T-helper 1 cell treated with Interleukin-12 subunit alpha and Interleukin-12 subunit beta and Interleukin-4 antibody, amounts not matched to agents 30 μg/mL and 1 μg/mL, for 36 hours (primary cell): ENCODE results near the gene SPATA21.
"Not testable (repeated sequence)": the region's sequence is repeated elsewhere in the genome, so short reads cannot be mapped to it uniquely, and the experiment has no call there.

Experiments used
- H3K27ac Mint-ChIP-seq: one replicate; pipeline ENCODE4 v1.8.0; 2021; ENCODE audit warnings: mild to moderate bottlenecking, mixed read lengths
- H3K27me3 Mint-ChIP-seq: one replicate; pipeline ENCODE4 v1.8.0; 2021; ENCODE audit warnings: low read depth, mixed read lengths
- H3K36me3 Mint-ChIP-seq: one replicate; pipeline ENCODE4 v1.8.0; 2021; ENCODE audit warnings: low read depth, mixed read lengths
- H3K4me1 Mint-ChIP-seq: one replicate; pipeline ENCODE4 v1.8.0; 2021; ENCODE audit warnings: low read depth, mixed read lengths
- H3K4me3 Mint-ChIP-seq: one replicate; pipeline ENCODE4 v1.8.0; 2021; ENCODE audit warnings: mild to moderate bottlenecking, moderate library complexity, mixed read lengths
- H3K9me3 Mint-ChIP-seq: one replicate; pipeline ENCODE4 v1.8.0; 2021; ENCODE audit warnings: mixed read lengths

Gene SPATA21

GRCh38 chr1:16462773-16463330, 25.6 kb upstream of the SPATA21 start:
- Mint-ChIP-seq H3K9me3 (no peaks in the 10 kb centered on the region), H3K27me3 (no peaks in the 10 kb centered on the region), H3K27ac (no peak overlapping the region), H3K4me3 (no peak overlapping the region), H3K36me3 (peaks cover 56% of the 10 kb centered on the region), H3K4me1 (peaks cover 5% of the 10 kb centered on the region)

- H3K27ac Mint-ChIP-seq = no peak overlapping the region
- H3K4me1 Mint-ChIP-seq = peaks cover 5% of the 10 kb centered on the region
- H3K27me3 Mint-ChIP-seq = no peaks in the 10 kb centered on the region
- no peak overlapping the region for H3K4me3 Mint-ChIP-seq
- no peaks in the 10 kb centered on the region for H3K9me3 Mint-ChIP-seq
- H3K36me3 Mint-ChIP-seq = peaks cover 46% of the 10 kb centered on the region
Measured at GRCh38 chr1:16461681-16462080, 24.5 kb upstream of the SPATA21 start.

- Mint-ChIP-seq H3K4me1 (peaks cover 5% of the 10 kb centered on the region), H3K4me3 (no peak overlapping the region), H3K27ac (no peak overlapping the region), H3K9me3 (no peaks in the 10 kb centered on the region), H3K27me3 (no peaks in the 10 kb centered on the region), H3K36me3 (peaks cover 50% of the 10 kb centered on the region)
Measured at GRCh38 chr1:16459352-16459925, 22.2 kb upstream of the SPATA21 start.

DNA sequence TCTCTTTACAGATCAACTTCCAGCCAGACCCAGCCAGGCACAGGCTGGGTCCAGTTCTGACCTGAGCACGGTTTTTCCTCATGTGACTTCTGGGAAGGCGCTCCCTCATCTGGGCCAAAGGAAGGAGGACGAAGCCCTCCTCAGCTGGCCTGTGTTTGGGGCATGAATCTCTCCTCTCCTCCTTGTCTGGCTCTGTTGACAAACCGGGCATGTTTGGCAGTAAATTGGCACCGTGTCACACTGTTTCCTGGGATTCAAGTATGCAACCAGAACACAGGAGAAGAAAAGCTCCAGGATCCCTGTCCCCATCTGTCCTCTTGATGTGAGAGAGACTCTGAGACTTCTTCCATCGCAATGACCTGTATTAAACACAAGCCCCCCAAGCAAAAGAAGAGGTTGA, 21.6 kb upstream of the SPATA21 start:
- no peaks in the 10 kb centered on the region for H3K9me3 Mint-ChIP-seq
- peaks cover 50% of the 10 kb centered on the region for H3K36me3 Mint-ChIP-seq
- no peaks in the 10 kb centered on the region for H3K27me3 Mint-ChIP-seq
- H3K4me1 Mint-ChIP-seq = peaks cover 5% of the 10 kb centered on the region
- no peak overlapping the region for H3K4me3 Mint-ChIP-seq
- no peak overlapping the region for H3K27ac Mint-ChIP-seq

DNA sequence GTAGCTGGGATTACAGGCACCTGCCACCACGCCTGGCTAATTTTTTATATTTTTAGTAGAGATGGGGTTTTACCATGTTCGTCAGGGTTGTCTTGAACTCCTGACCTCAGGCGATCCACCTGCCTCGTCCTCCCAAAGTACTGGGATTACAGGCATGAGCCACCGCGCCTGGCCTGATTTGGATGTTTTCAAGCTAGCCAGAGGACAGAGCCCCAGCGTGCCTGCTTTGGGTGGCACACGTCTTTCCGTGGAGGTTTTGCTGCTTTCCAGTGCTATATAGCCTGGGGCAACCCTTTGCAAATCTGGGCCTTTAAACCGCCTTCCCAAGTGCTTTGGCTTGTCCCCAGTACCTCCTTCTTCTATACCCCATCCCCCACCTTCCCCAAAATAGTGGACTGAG, 18.9 kb upstream of the SPATA21 start:
- H3K9me3 Mint-ChIP-seq, H3K4me3 Mint-ChIP-seq, H3K4me1 Mint-ChIP-seq, H3K27ac Mint-ChIP-seq, H3K27me3 Mint-ChIP-seq: not testable (repeated sequence)
- peaks cover 48% of the 10 kb centered on the region for H3K36me3 Mint-ChIP-seq

GRCh38 chr1:16454909-16455308, 17.7 kb upstream of the SPATA21 start:
- not testable (repeated sequence) for H3K4me3 Mint-ChIP-seq, H3K27ac Mint-ChIP-seq, H3K27me3 Mint-ChIP-seq, H3K4me1 Mint-ChIP-seq, H3K9me3 Mint-ChIP-seq
- peaks cover 45% of the 10 kb centered on the region for H3K36me3 Mint-ChIP-seq

GRCh38 chr1:16451841-16452528, 14.8 kb upstream of the SPATA21 start:
- H3K27ac Mint-ChIP-seq = no peak overlapping the region
- H3K4me3 Mint-ChIP-seq = no peak overlapping the region
- H3K9me3 Mint-ChIP-seq = no peaks in the 10 kb centered on the region
- H3K36me3 Mint-ChIP-seq = peaks cover 58% of the 10 kb centered on the region
- H3K4me1 Mint-ChIP-seq = peaks cover 22% of the 10 kb centered on the region
- H3K27me3 Mint-ChIP-seq = no peaks in the 10 kb centered on the region

GRCh38 chr1:16450863-16451481, 13.7 kb upstream of the SPATA21 start:
- Mint-ChIP-seq H3K4me3 (no peak overlapping the region), H3K27ac (no peak overlapping the region), H3K9me3 (no peaks in the 10 kb centered on the region), H3K27me3 (no peaks in the 10 kb centered on the region), H3K4me1 (peaks cover 22% of the 10 kb centered on the region), H3K36me3 (peaks cover 52% of the 10 kb centered on the region)

DNA sequence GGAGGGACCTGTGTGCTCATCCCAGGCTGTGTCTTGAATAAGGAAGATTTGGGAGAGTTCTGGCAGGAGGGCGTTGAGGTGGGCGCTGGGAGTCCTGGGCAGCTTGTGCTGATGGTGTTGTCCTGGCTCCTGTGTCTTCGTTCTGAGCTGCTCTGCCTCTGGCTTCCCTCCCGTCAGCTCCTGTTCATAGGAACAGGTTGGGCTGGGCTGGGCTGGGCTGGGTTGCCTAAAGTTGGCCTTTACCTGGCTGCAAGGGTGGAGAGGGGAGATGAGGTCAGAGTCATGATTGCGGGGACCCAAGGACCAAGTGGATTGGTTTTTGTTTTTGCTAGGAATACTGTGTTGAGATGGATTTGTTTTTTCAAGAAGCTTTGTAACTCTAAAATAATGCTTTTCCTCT, 12.4 kb upstream of the SPATA21 start:
- H3K4me1 Mint-ChIP-seq = peaks cover 22% of the 10 kb centered on the region
- no peak overlapping the region for H3K27ac Mint-ChIP-seq
- H3K9me3 Mint-ChIP-seq = no peaks in the 10 kb centered on the region
- peaks cover 47% of the 10 kb centered on the region for H3K36me3 Mint-ChIP-seq
- no peaks in the 10 kb centered on the region for H3K27me3 Mint-ChIP-seq
- no peak overlapping the region for H3K4me3 Mint-ChIP-seq

GRCh38 chr1:16449065-16449464, 11.8 kb upstream of the SPATA21 start:
- Mint-ChIP-seq H3K4me3 (no peak overlapping the region), H3K4me1 (peaks cover 27% of the 10 kb centered on the region), H3K27me3 (no peaks in the 10 kb centered on the region), H3K36me3 (peaks cover 51% of the 10 kb centered on the region), H3K27ac (no peak overlapping the region), H3K9me3 (no peaks in the 10 kb centered on the region)

- no peak overlapping the region for H3K27ac Mint-ChIP-seq
- peaks cover 40% of the 10 kb centered on the region for H3K4me1 Mint-ChIP-seq
- H3K4me3 Mint-ChIP-seq = no peak overlapping the region
- peaks cover 55% of the 10 kb centered on the region for H3K36me3 Mint-ChIP-seq
- H3K27me3 Mint-ChIP-seq = no peaks in the 10 kb centered on the region
- H3K9me3 Mint-ChIP-seq = no peaks in the 10 kb centered on the region
Measured at GRCh38 chr1:16447641-16448040, 10.4 kb upstream of the SPATA21 start.

GRCh38 chr1:16446116-16446515, 8.9 kb upstream of the SPATA21 start:
- H3K9me3 Mint-ChIP-seq = no peaks in the 10 kb centered on the region
- no peak overlapping the region for H3K27ac Mint-ChIP-seq
- no peaks in the 10 kb centered on the region for H3K27me3 Mint-ChIP-seq
- peaks cover 50% of the 10 kb centered on the region for H3K36me3 Mint-ChIP-seq
- H3K4me3 Mint-ChIP-seq = no peak overlapping the region
- H3K4me1 Mint-ChIP-seq = peaks cover 44% of the 10 kb centered on the region

DNA sequence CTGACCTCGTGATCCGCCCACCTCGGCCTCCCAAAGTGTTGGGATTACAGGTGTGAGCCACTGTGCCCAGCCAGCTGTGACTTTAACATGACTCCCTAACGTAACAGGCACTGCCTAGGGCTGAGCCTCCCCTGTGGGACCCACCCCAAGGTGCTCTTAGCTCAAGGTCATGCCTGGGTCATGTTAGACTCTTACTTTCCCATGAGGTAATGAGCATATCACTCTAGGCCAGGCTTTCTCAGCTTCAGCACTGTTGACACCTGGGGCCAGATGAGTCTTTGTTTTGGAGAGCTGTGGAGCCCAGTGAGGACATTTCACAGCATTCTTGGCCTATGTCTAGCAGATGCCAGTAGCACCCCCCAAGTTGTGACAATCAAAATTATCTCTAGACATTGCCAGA, 7.8 kb upstream of the SPATA21 start:
- H3K36me3 Mint-ChIP-seq = peaks cover 46% of the 10 kb centered on the region
- H3K27ac Mint-ChIP-seq = no peak overlapping the region

DNA sequence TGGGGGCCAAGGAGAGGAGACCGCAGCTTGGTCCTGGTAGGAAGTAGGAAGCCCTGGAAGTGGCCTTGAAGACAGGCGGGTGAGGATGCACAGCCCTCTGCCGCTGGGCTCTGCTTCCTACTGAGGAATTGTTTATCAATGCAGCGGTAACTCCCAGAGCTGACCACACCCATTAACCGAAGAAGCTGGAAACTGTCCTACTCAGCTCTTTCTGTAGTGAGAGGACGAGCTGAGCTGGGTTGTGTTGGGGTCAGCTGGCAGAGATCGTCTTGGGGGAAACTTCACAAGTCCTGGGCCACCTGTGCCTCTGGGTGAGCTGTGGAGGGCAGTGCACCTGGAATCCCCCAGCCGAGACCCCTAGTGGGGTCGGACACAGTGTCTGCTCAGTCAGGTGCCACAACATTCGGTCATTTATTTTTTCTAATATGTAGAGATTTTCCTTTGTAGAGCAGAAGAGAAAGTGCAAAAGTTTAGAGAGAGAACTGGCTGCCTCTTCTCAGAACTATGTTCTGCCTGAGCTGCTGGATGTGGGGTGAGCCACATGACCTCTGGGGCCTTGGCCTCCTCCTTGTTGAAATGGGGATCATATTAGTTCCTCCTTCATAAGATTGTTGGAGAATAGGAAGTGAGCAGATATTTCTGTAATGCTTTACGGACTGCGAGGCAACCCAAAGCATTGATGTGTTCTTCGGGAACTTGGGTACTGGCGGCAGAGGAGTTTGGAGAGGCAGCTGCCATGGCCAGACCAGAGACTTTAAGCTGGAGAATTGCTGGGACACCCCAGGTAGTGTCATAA, 6.9 kb upstream of the SPATA21 start:
- Mint-ChIP-seq H3K36me3 (peaks cover 38% of the 10 kb centered on the region), H3K4me1 (peaks cover 41% of the 10 kb centered on the region), H3K4me3 (no peak overlapping the region)

More for the DNA sequence above, 7.8 kb upstream of the SPATA21 start:
- Mint-ChIP-seq H3K4me3 (no peak overlapping the region), H3K9me3 (no peaks in the 10 kb centered on the region), H3K27me3 (no peaks in the 10 kb centered on the region), H3K4me1 (peaks cover 46% of the 10 kb centered on the region)

More for the DNA sequence above, 6.9 kb upstream of the SPATA21 start:
- no peaks in the 10 kb centered on the region for H3K9me3 Mint-ChIP-seq
- H3K27me3 Mint-ChIP-seq = no peaks in the 10 kb centered on the region
- peak overlapping the region; percentile 50 for H3K27ac Mint-ChIP-seq
